AG04450 (cell line): ENCODE measurements around the gene AMBP. TPM values are rescaled to one million over a fixed set of nuclear protein-coding genes. Genes with fewer than 3 reads are reported as not detected.

ENCODE experiments used
- CTCF ChIA-PET: fragments of 300-600, 350-600 bp; formaldehyde crosslinking; extraction: SDS; loops from one replicate; lab custom pipeline; 2022; ENCODE audit warnings: antibody characterized with exemption, inconsistent platforms; lab: Charles Lee
- POLR2A ChIA-PET: fragments of 350-600 bp; formaldehyde crosslinking; extraction: SDS; loops from one replicate; lab custom pipeline; 2021; ENCODE audit warnings: antibody characterized with exemption, inconsistent platforms; lab: Yijun Ruan, JAX
- DNase-seq: peaks from one replicate; pipeline ENCODE4 v3.0.0-alpha.2; 2011; ENCODE audit warnings: low read depth, low spot score
- H3K27ac ChIP-seq: one replicate; pipeline ENCODE4 v1.5.1; 2012; ENCODE audit warnings: low read depth, low read length, control low read depth
- H3K27me3 ChIP-seq: one replicate; pipeline ENCODE4 v1.6.0; 2012; ENCODE audit warnings: low read length; ENCODE audit not compliant: control insufficient read depth, insufficient read depth
- H3K4me3 ChIP-seq: 2 replicates; pipeline ENCODE4 v1.5.1; 2011; ENCODE audit warnings: mild to moderate bottlenecking, low read depth, low read length, control low read depth
- H3K9me3 ChIP-seq: 2 replicates; pipeline ENCODE4 v1.5.1; 2012; ENCODE audit warnings: low read length; ENCODE audit not compliant: control insufficient read depth, insufficient read depth
- CTCF ChIP-seq: IDR thresholded peaks from 2 replicates; pipeline ENCODE4 v1.5.1; 2011; ENCODE audit warnings: low read depth, low read length, control low read depth, inconsistent platforms
- polyA plus RNA-seq: library from polyadenylated mRNA; depleted of rRNA; stranded (reverse); fragments of >200 nt; gene quantifications from 2 replicates; pipeline ENCODE4 v1.2.3, GENCODE V29; 2011

Gene AMBP
- polyA plus RNA-seq, 1 experiment = 0.74 TPM

- no peak overlapping the region for H3K4me3 ChIP-seq
- no peaks in the 10 kb centered on the region for H3K27me3 ChIP-seq
- no peak for DNase-seq
- no peak overlapping the region for H3K27ac ChIP-seq
- no peak for TF ChIP-seq CTCF
- H3K9me3 ChIP-seq = no peaks in the 10 kb centered on the region
- POLR2A ChIA-PET = no interaction called here
- CTCF ChIA-PET = interaction anchor here (0.6 to 1.1 kb wide), 2 partner anchors 17 to 57 kb away, joined by 3 to 4 read pairs; no protein-coding TSS in a partner anchor
Measured at GRCh38 chr9:114025760-114026159, 52.3 kb downstream of the AMBP start.

GRCh38 chr9:114025196-114025753 lies 52.8 kb downstream of the AMBP start:
- no peak for DNase-seq
- Histone ChIP-seq H3K9me3 (no peaks in the 10 kb centered on the region), H3K4me3 (no peak overlapping the region), H3K27me3 (no peaks in the 10 kb centered on the region), H3K27ac (no peak overlapping the region)
- TF ChIP-seq CTCF = no peak
- ChIA-PET CTCF (interaction anchor here (0.6 to 1.1 kb wide), 2 partner anchors 17 to 58 kb away, joined by 3 to 4 read pairs; no protein-coding TSS in a partner anchor), POLR2A (no interaction called here)

- CTCF ChIA-PET = interaction anchor here (0.7 to 1.4 kb wide), 3 partner anchors 10 to 59 kb away, joined by 3 to 6 read pairs (median 4); no protein-coding TSS in a partner anchor
- Histone ChIP-seq H3K27ac (no peak overlapping the region), H3K4me3 (no peak overlapping the region), H3K27me3 (no peaks in the 10 kb centered on the region), H3K9me3 (no peaks in the 10 kb centered on the region)
- no peak for DNase-seq
- no peak for TF ChIP-seq CTCF
- POLR2A ChIA-PET = no interaction called here
Measured at GRCh38 chr9:114023961-114024360, 54.1 kb downstream of the AMBP start.

GRCh38 chr9:114021578-114021977 lies 56.5 kb downstream of the AMBP start:
- H3K4me3 ChIP-seq = no peak overlapping the region

More at GRCh38 chr9:114021578-114021977, 56.5 kb downstream of the AMBP start:
- no peak overlapping the region for H3K27ac ChIP-seq
- POLR2A ChIA-PET = no interaction called here
- no peak for DNase-seq
- no peaks in the 10 kb centered on the region for H3K27me3 ChIP-seq
- H3K9me3 ChIP-seq = no peaks in the 10 kb centered on the region
- CTCF ChIA-PET = interaction anchor here (1.6 kb wide), 1 partner anchor 214 kb away, joined by 5 read pairs; no protein-coding TSS in a partner anchor
- no peak for TF ChIP-seq CTCF
